NCI-H2196 treated with DMSO at 0.1 percent for 48 hours (cell line): ENCODE measurements around the gene MCRIP1.
A peak's percentile ranks its signal among the peaks of the same experiment; 100 is the strongest.

Experiments used
- DNase-seq: peaks from one replicate; lab custom pipeline; 2025; ENCODE audit not compliant: unreplicated experiment; lab: John Stamatoyannopoulos, UW

MCRIP1 gene

DNA sequence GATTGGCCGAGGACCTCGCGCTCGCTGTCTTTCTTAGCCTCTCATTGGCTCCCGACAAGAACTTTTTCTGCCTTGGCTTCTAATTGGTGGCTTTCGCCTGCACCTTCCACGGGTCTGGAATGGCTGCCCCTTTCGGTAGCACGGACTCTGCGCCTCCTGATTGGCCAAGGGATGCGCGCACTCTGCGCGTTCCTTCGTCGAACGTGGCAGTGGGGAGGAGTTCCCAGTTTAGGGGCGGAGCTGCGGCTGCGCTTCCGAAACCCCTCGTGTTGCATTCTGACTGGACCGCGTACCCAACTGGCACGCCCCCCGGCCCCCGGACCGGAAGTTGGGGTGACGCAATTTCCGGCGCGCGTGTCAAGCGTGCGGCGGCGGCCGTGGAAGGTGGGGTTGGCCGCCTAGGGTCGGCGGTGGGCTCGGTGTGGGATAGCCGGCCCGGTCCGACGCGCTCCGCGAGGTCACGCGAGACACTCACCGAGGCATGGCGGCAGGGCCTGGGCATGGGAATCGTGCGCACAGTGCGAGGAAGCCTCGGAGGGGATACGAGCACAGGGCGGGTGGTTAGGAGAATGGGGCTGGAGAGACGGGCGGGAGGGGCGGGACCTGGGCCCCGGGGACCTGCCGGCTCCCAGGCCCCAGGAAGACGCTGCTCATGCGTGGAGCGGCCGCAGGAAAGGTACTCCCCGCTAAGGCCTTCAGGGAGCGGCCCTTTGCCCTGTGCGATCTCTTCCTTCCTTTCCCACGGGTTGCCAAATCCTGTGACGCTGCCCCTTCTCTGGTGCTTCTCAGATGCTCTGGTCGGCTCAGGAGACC lies 27.9 kb upstream of the MCRIP1 start:
- peak; percentile 100 for DNase-seq

DNA sequence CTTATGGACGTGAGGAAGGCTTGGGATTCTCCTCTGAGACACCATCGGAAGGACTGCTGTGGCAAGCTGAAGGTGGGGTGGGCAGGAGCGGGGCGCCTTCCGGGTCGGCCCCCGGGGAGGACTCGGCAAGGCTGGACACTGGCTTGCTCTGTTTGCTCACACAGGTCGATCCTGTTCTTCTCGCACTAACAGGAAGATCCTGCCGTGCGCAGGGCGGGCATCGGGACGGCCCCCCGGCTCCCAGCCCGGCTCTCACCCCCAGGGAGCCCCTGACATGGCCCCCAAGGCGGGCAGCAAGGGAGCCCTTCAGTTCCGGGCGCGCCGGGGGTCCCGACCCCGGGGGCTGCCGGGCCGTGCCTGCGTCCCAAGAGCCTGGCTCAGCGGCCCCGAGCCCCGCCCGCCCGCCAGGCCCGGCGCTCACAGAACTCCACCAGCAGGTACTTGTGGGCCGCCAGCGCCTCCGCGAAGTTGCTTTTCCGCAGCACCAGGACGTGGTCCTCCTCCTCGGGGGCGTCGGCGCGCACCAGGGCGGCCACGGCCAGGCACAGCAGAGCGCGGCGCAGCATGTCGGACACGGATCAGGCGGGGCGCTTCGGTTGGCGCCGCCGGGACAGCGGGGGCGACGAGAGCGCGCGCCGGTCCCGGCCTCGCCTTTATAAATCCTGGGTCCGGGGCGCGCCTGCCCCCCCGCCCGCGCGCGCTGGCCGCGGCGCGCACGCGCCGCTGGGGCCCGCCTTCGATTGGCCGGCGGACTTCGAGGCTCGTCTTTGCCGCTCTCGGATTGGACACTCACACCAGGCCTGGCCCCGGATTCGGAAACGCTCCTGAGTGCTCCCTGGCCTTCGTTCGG lies 27.0 kb upstream of the MCRIP1 start, which contains the start of gene P4HB:
Gene P4HB (minus strand): TSS at position 630 of the 850 bp plus-strand sequence. CDS start 64 bp downstream, at position 566.
- no peak for DNase-seq

DNA sequence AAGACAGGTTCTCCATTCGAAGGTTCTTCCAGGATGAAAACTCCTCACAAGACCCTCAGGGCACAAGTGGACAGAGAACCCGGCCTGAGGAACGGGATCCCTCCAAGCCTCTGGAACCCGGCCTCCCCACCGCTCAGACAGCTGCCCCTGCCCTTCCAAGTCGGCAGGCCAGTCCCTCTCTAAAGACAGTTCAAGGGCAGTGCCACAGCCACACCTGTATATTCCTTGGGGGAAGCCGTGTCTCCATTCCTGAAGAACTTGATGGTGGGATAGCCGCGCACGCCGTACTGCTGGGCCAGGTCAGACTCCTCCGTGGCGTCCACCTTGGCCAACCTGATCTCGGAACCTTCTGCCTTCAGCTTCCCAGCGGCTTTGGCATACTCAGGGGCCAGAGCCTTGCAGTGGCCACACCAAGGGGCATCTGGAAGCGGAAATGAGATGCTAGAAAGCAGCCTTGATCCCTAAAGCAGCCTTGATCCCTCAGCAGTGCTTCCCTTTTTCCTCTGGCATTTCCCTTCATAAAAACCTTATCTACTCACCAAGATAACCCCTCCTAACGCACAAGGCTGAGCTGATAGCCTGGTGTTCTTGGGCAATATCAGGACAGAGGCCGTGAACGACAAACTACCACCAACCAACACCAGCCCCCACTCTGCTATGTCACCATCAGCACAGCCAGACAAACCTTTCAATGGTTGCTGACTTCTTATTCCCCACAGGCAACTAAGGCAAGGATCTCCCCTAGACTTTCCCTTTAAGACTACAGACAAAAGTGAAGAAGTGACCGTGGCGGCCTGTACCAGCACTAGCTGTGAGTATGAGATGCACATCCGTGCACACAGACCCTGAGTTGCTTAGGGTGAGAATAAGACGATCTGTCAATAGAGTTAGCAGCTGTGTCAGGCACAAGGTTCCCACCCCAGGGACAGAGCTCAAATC lies 26.1 kb upstream of the MCRIP1 start:
- DNase-seq: no peak

DNA sequence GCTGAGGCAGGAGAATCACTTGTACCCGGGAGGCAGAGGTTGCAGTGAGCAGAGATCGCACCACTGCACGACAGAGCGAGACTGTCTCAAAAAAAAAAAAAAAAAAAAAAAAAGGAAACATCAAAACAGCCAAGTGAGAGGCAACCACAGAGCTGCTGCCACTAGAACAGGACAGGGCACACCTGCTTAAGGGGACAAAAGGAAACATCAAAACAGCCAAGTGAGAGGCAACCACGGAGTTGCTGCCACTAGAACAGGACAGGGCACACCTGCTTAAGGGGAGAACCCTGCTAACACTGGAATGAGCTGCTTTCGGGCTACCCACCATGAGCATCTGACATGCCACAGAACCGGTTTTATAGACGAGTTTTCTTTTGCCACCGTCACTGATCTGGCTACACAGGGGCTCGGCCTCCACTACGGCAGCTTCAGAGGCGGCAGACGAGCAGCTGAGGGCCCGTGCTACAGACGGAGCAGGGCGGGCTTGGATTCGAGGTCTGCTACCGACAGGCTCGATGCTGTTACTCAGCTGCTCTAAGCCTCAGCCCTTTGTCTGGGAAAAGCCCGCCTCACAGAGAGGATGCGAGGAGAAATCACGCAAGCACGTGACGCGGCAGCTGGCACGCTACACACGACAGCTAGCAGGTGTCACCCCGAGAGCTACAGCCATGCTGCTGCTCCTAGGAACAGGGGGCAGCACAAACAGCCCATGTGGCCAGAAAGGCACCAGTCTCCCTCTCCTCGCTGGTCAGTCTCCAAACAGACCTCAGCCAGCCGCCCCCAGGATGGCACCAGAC lies 25.3 kb upstream of the MCRIP1 start:
- DNase-seq: no peak

GRCh38 chr17:81854974-81855774 lies 22.1 kb upstream of the MCRIP1 start:
- peak; percentile 69 for DNase-seq

GRCh38 chr17:81852237-81852636 lies 19.1 kb upstream of the MCRIP1 start:
- no peak for DNase-seq

GRCh38 chr17:81851423-81851822 lies 18.3 kb upstream of the MCRIP1 start:
- no peak for DNase-seq

- no peak for DNase-seq
These were observed 16.4 kb upstream of the MCRIP1 start for GRCh38 chr17:81849457-81849856.

DNA sequence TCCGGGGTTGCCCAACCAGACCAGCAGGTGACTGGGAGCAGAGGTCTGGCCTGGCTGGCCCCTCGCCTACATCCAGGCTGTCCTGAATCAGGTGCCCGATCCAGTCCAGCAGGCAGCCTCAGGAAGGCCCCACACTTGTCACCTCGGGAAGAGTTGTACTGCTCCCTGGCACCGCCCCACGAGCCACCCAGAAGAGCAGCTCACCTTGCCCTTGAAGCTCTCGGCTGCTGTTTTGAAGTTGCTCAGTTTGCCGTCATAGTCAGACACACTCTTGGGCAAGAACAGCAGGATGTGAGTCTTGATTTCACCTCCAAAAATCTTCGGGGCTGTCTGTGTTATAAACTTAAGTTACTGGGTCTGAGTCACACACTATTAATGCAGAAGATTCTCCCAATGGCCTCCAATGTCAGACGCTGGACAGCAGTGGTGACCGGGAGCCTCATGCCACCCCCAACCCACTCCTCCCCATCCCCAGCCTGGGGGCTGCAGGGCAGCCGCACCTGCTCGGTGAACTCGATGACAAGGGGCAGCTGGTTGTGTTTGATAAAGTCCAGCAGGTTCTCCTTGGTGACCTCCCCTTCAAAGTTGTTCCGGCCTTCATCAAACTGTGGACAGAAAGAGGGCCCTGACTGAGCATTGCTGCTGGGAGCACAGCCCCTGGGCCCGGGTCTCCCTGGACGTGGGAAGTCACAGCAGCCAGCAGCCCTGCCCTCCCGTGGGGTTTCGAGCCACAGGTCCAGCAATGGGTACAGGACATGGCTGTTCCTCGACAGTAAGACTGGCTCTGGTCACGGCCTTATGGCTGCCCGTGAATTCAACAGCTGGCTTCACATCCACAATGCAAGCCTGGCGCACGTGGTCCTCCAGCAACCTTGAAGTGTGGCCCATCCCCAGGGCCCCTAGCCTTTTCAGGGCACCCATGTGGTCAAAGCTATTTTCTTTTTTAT lies 13.9 kb upstream of the MCRIP1 start:
- no peak for DNase-seq

DNA sequence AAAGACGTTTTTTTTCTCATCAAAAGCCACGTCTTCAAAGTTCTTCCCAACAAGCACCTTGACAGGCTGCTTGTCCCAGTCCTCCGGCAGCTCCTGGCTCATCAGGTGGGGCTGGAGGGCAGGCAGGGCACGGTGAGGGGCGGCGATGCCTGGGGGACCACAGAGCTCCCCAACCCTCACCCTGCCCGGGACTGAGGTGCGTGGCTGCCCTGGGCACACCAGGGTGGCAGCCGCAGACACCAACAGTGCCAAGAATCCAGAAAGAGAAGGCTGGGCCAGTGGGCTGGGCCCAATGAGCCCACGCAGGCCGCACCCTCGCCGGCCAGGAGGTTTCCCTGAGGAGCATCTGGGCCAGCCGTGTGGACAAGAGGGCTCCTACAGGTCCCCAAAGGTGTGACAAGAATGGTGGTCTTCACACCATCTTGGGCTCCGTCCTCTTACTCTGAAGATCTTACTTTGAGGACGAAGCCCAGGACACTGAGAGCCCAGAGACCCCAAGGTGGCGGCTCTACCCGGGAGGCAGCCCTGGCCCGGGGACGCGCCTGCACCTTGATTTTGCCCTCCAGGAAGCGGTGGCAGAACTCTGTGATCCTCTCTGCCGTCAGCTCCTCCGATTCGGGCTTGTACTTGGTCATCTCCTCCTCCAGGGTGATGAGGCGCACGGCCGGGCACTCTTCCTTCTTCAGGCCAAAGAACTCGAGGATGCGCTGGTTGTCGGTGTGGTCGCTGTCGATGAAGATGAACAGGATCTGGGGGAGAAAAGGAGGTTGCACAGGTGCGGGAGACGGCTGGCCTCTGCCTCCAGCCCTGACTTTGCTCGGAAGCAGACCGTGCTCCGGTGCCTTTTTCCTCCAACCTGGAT lies 13.0 kb upstream of the MCRIP1 start:
- DNase-seq: no peak

DNA sequence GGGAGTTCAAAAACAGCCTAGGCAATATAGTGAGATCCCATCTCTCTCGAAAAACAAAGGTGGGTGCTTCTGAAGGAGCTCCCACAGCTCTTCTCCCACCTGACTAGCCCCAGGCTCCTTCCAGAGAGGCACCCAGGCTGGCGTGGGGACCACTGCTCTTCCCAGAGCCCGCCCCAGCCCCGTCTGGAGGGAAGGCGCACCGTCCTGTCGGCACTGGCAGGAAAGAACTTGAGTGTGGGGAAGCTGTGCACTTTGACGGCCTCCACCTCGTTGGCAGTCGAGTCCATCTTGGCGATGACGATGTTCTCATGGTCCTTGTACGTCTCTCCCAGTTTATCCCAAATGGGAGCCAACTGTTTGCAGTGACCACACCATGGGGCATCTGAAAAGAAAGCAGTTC lies 12.3 kb upstream of the MCRIP1 start:
- DNase-seq: no peak

DNA sequence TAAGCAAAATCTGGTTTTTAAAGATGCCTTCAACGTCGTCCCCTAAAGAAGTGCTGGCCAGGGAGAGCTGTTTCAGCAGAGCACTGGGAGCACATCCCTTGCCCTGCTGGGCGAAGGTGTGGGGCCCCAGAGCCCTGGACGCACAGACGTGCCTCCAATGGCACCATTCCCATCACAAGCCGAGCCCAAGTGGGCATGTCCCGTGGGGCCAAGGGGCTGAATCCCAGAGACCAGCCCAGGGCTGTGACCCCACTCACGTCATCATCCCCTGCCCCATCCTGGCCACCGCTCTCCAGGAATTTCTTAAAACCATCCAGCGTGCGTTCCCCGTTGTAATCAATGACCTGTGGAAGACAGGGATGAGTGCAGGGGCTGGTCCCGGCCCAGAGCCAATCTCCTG lies 11.8 kb upstream of the MCRIP1 start:
- DNase-seq: no peak

DNA sequence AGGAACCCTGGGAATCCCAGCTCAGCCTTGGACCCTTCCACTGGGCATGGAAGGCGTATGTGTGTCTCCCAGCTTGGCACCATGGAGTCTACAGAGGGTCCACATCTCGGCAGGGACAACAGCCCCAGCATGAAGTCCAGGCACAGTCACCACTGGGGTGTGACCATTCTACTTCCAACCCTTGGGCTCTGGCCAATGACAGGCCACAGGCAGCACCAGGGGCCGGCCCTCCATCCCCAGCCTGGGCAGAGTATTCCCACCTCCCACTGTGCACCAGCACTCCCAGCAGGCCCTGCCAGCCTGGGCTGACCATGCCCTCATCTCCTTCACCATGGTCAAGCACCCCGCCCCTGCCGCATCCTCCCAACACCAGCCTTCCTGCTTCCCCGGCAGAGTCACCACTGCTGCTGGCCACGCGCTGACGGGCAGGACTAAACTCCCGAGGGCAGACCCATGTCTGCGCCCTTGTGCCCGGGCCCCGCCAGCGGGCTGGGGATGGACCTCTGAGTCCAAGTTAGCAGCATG lies 11.3 kb upstream of the MCRIP1 start:
- DNase-seq: no peak

- DNase-seq: no peak
These were observed 10.7 kb upstream of the MCRIP1 start for GRCh38 chr17:81843713-81844326.

GRCh38 chr17:81842725-81843504 lies 9.8 kb upstream of the MCRIP1 start:
- DNase-seq: no peak

GRCh38 chr17:81842378-81842724 lies 9.3 kb upstream of the MCRIP1 start:
- DNase-seq: no peak
